Frontal cortex (tissue), 4 donors: ENCODE results near the gene TBL1X. TPM values are rescaled to one million over a fixed set of nuclear protein-coding genes. Genes with fewer than 3 reads are reported as not detected.
"Not testable (repeated sequence)": the region's sequence is repeated elsewhere in the genome, so short reads cannot be mapped to it uniquely, and the experiment has no call there.

Source experiments
- DNase-seq, 2 donors: peaks; one replicate each; pipeline ENCODE4 v3.0.0; 2012; ENCODE audit warnings: low spot score in 2 of 2
- FAIRE-seq: peaks from 2 replicates; lab custom pipeline; 2012; peaks lifted over from hg19 to GRCh38; lab: Jason Lieb, UNC
- total RNA-seq: library from RNA; depleted of rRNA; stranded (reverse); fragments of >200 nt; gene quantifications from one replicate; pipeline ENCODE4 v1.2.3, GENCODE V29; 2014
- donor health status: control.
- donor health status: control.
- donor health status: control.

The TBL1X gene
- total RNA-seq = 2.9 TPM

- FAIRE-seq (no peak), DNase-seq (peak; percentile 44 to 70)
These were observed at the start of gene TBL1X for GRCh38 chrX:9464435-9465371. Gene TBL1X (plus strand): TSS chrX:9465058. CDS start chrX:9653587, 188,529 bp downstream.

GRCh38 chrX:9416562-9417348 is 48.1 kb upstream of the TBL1X start:
- DNase-seq = no peak
- FAIRE-seq = no peak

- no peak for DNase-seq
- no peak for FAIRE-seq
These were observed 46.6 kb upstream of the TBL1X start for GRCh38 chrX:9418262-9418661.

- DNase-seq (no peak), FAIRE-seq (no peak)
These were observed 44.3 kb upstream of the TBL1X start for GRCh38 chrX:9420275-9421265.

GRCh38 chrX:9429767-9430166 is 35.1 kb upstream of the TBL1X start:
- DNase-seq = no peak
- FAIRE-seq = no peak

GRCh38 chrX:9430346-9430921 is 34.4 kb upstream of the TBL1X start:
- FAIRE-seq = no peak
- no peak for DNase-seq

GRCh38 chrX:9431281-9431680 is 33.6 kb upstream of the TBL1X start:
- no peak for DNase-seq
- no peak for FAIRE-seq

GRCh38 chrX:9433596-9433995 is 31.3 kb upstream of the TBL1X start:
- FAIRE-seq = no peak
- no peak for DNase-seq

- DNase-seq = no peak
These were observed 30.8 kb upstream of the TBL1X start for GRCh38 chrX:9434051-9434550.

GRCh38 chrX:9435086-9435485 is 29.8 kb upstream of the TBL1X start:
- not testable (repeated sequence) for FAIRE-seq, DNase-seq

More at GRCh38 chrX:9434051-9434550, 30.8 kb upstream of the TBL1X start:
- no peak for FAIRE-seq

- FAIRE-seq (no peak), DNase-seq (no peak)
These were observed 28.0 kb upstream of the TBL1X start for GRCh38 chrX:9436812-9437211.

GRCh38 chrX:9438933-9439494 is 25.8 kb upstream of the TBL1X start:
- FAIRE-seq (no peak), DNase-seq (no peak)

- DNase-seq (no peak), FAIRE-seq (no peak)
These were observed 24.6 kb upstream of the TBL1X start for GRCh38 chrX:9440116-9440844.

- FAIRE-seq (no peak), DNase-seq (no peak)
These were observed 22.8 kb upstream of the TBL1X start for GRCh38 chrX:9442056-9442455.

- DNase-seq = no peak
- no peak for FAIRE-seq
These were observed 21.5 kb upstream of the TBL1X start for GRCh38 chrX:9443327-9443726.

GRCh38 chrX:9447906-9448305 is 17.0 kb upstream of the TBL1X start:
- FAIRE-seq = no peak
- no peak for DNase-seq

- no peak for DNase-seq
- no peak for FAIRE-seq
These were observed 8.4 kb upstream of the TBL1X start for GRCh38 chrX:9456250-9457074.
